Neural progenitor cell (in vitro differentiated cells): ENCODE results near the gene PPFIBP1.

Experiments
- EZH2 ChIP-seq: fragments of 200-600 bp; sonication (generic); IDR thresholded peaks from 2 replicates; pipeline ENCODE4 v1.6.1; 2017; ENCODE audit warnings: antibody characterized with exemption, mild to moderate bottlenecking, moderate library complexity
- EZH2phosphoT487 ChIP-seq: fragments of 200-600 bp; sonication (generic); IDR thresholded peaks from 2 replicates; pipeline ENCODE4 v1.6.1; 2017; ENCODE audit warnings: antibody characterized with exemption
- TF ChIP-seq, protein P1 (sequence below): fragments of 200-600 bp; sonication (generic); IDR thresholded peaks from 2 replicates; pipeline ENCODE4 v1.5.1; 2017; ENCODE audit warnings: antibody characterized with exemption, mild to moderate bottlenecking

DNA sequence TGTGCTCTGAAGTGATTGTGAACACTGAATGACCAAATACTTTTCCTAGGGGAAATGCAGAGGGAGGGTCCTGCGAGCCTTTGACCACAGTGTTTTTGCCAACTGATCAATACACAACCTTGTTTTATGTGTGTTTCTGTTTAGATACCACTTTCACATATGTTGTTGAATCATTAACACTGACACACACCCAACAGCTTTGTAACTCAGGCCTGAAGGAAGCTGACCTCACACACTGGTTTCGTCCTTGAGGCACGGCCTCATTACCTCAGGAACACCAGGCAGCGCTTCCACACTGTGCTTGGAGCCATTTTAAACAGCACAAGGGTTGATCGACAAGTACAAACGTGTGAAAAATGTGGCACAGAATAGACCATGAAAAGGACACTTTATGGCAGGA is 60.0 kb downstream of the PPFIBP1 start:
- TF ChIP-seq, protein P1, sequence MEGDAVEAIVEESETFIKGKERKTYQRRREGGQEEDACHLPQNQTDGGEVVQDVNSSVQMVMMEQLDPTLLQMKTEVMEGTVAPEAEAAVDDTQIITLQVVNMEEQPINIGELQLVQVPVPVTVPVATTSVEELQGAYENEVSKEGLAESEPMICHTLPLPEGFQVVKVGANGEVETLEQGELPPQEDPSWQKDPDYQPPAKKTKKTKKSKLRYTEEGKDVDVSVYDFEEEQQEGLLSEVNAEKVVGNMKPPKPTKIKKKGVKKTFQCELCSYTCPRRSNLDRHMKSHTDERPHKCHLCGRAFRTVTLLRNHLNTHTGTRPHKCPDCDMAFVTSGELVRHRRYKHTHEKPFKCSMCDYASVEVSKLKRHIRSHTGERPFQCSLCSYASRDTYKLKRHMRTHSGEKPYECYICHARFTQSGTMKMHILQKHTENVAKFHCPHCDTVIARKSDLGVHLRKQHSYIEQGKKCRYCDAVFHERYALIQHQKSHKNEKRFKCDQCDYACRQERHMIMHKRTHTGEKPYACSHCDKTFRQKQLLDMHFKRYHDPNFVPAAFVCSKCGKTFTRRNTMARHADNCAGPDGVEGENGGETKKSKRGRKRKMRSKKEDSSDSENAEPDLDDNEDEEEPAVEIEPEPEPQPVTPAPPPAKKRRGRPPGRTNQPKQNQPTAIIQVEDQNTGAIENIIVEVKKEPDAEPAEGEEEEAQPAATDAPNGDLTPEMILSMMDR = no peak
- TF ChIP-seq EZH2 = no peak
- no peak for TF ChIP-seq EZH2phosphoT487
